GM21423 (cell line): ENCODE data around the gene TKT.
"Not testable (repeated sequence)": the region's sequence is repeated elsewhere in the genome, so short reads cannot be mapped to it uniquely, and the experiment has no call there.

Experiments used
- ATAC-seq: cut with Tn5 transposase; IDR thresholded peaks from one replicate; pipeline ENCODE4 v1.9.1; 2021; ENCODE audit warnings: mild to moderate bottlenecking, moderate library complexity; ENCODE audit not compliant: unreplicated experiment

The TKT gene

DNA sequence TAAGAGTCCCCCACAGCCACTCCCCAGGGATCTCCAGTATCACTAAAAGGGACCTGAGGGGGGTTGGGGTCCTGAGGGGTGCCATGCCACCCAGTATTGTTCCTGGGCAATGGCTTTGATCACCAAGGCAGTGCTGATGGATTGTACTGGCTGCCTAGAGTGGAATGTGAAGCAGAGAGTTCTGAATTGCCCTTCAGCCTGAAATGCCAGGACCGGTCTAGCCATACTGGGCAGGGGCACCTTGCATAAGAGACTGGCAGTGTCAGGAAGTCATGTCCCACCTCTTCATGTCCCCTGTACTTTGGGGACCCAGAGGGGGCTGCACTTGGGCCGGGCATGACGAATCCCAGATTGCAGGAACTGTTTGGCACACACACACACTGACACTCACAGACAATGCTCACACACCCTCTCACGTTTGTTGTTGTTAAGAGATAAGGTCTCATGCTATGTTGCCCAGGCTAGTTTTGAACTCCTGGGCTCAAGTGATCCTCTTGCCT lies 4.5 kb upstream of the TKT start:
- no peak for ATAC-seq

DNA sequence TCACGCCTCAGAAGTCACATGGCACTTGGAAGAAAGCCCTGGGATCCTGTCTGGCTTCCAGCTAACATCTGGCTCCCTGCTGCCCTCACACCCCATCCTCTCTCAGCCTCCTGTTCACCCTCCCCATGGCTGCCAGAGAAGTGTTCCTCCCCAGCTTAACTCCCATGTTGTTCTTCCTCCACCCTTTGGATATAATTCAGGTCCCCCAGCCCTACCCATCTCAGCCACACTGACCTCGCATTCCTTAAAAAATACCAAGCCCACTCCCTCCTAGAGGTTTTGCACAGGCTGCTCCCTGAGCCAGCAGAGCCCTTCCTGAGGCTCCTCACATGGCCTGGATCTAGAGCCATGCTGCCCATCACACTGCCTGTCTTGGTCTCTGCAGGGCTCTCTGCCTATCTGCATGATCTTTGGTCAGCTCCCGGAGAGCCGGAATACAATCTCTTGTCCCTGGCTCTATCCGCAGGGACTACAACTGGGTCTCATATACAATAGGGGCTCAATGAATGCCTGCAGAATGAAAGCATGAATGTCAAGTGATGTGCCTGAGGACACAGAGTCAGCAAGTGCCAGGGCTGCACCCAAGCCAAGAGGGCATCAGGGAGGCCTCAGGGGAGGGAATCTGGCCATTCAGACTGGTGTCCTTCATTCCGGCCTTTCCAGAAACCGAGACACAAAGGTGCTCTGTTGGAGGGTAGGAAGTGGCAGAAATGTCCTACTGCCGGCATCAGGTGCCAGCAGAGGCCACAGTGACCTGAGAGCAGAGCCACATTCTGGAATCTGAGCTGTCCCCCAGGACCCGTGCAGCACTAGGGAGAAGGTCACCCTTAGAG lies 3.8 kb upstream of the TKT start:
- ATAC-seq: no peak

DNA sequence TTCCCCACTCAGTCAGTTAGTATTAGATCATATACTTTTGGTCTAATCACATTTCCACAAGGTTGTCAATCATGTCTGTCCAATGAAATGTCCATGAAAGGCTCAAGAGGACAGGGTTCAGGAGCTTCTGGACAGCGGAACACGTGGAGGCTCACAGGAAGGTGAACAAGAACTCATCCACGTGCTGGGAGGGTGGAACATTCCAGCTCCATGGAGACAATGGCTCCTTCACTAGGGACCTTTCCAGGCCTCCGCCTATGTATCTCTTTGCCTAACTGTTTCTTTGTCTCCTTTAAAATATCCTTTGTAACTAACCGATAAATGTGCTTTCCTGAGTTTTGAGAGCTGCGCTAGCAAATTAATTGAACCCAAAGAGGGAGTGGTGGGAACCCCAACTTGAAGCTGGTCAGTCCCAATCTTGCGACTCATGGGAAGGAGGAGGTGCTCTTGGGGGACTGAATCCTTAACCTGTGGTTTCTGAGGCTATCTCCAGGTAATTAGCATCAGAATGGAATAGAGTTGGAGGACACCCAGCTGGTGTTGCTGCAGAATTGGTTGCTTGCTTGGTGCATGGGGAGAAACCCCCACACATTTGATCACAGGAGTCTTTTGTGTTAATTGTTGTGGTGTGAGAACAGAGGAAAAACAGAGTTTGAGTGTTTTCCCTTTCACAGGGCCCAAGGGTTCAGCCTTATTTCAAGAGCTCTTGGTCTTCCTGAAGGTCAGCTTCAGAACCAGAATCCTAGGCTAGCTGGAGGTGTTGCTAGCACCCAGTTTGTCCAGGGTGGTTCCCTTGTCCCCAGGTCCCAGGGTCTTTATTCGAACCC lies 3.0 kb upstream of the TKT start:
- no peak for ATAC-seq

DNA sequence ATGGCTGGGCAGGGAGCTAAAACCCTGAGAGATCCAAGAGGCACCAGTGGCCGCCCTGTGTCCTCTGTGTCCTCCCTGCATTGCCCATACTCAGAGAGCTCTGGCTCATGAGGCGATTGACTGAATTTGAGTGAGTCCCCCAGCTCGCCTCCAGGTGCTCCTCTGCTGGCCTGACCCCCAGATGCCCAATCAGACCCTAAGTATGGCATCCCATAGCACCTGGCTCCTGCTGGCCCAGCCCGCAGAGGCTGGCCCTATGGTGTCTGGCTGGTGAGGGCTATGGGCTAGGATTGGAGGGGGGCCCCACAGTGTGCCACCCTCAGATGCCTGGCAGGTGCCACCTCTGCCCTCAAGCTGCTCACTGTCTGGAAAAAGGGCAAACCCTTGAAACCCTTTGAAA lies 1.6 kb upstream of the TKT start:
- ATAC-seq: no peak

DNA sequence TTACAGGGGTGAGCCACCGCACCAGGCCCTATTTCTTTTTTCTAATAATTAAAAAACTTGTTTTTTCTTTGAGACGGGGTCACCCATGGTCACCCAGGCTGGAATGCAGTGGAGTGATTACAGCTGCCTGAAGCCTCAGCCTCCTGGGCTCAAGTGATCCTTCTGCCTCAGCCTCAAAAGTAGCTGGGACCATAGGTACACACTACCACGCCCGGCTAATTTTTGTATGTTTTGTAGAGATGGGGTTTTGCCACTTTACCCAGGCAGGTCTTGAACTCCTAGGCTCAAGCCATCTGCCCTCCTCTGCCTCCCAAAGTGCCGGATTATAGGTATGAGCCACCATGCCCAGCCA lies 858 bp upstream of the TKT start:
- no peak for ATAC-seq

DNA sequence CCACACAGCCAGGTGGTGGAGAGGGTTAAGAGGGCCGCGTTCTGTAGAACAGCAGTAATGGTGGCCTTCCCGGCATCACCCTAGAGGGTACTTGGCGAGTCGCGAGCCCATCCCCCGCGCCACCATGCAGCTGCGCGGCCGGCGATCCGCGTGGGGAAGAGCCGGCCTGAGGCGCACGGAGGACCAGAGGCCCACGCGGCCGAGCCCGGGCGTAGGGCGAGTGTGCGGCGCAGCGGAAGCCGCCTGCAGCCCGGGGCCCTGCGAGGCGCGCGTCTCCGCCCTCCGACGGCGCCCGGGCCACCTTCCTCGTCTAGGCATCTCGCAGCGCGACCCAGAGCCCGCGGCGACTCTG lies 423 bp downstream of the TKT start:
- ATAC-seq: peak; percentile 40

DNA sequence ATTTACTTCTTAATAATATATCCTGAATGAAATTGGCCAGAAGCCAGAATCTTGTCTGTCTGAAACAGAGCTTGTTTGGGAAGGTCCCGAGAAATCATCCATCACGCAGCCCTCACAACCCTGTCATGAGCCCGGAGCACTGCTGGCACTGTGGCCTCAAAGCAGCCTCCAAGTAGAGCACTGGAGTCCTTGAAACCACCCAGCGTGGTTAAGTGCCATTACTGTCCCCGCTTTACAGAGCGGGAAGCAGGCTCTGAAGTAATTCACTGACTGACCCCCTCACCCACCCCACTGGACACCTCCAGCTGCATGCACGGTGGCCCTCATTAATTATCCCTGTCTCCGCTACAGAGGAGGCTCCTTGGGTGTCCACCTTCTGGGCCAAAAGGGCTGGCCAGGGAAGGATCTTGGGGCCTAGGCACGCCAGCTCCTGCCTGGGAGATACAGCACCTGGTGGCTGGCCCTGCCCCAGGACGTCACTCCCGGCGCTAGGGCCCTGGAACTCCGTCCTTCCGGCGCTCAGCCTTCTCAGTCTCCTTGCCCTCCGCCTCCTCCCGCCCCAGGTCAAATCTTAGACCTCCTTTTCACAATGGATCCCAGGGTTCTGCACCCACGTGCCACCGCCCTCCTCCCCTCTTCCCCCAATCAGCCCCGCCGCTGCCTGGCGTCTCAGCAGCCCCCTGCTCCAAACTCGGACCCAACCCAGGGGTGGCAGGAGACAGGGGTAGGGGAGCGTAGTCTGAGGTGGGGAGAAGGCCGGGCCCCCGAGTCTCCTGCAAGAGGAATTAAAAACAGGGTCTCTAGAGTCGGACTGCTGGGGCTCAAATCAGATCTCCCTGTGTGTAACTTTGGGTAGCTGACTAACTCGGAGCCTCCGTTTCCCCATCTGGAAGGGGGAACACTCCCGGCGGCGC lies 1.1 kb downstream of the TKT start:
- peak; percentile 41 for ATAC-seq

DNA sequence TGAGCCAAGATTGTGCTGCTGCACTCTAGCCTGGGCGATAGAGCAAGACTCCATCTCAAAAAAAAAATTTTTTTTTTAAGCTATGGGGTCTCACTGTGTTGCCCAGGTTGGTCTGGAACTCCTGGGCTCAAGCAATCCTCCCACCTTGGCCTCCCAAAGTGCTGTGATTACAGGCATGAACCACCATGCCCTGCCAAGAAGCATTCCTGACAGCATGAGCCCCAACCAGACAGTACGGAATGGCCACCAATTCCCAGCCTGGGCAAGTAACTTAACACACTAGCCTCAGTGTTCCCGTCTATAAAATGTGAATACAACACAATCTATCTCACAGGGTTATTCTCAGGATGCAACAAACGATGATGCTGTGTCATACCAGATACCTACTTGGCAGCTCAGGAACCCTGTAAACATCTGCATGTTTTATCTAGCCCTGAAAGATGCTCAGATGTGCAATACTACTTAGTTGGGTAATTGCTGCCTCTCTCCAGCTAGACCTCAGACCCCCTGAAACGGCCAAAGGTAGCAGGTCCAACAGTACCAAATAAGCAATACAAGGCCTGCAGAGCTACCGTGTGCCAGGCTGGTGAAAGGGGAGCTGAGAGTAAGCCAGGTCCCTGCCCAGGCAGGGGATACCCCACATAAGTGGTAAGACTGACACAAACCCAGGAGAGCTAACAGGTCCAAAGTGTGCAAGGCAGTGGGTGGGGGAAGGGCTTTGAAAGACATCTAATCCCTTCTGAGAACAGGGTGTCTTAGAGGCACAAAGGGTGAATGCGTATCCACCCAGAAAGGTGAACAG lies 1.9 kb downstream of the TKT start:
- ATAC-seq: no peak

DNA sequence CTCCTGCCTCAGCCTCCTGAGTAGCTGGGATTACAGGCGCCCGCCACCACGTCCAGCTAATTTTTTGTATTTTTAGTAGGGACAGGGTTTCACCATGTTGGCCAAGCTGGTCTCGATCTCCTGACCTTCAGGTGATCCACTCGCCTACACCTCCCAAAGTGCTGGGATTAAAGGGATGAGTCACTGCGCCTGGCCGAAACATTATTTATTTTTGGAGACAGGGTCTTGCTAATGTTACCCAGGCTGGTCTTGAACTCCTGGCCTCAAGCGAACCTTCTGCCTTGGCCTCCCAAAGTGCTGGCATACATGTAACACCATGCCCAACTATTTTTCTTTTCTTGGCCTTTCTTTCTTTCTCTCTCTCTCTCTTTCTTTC lies 2.9 kb downstream of the TKT start:
- ATAC-seq: not testable (repeated sequence)

DNA sequence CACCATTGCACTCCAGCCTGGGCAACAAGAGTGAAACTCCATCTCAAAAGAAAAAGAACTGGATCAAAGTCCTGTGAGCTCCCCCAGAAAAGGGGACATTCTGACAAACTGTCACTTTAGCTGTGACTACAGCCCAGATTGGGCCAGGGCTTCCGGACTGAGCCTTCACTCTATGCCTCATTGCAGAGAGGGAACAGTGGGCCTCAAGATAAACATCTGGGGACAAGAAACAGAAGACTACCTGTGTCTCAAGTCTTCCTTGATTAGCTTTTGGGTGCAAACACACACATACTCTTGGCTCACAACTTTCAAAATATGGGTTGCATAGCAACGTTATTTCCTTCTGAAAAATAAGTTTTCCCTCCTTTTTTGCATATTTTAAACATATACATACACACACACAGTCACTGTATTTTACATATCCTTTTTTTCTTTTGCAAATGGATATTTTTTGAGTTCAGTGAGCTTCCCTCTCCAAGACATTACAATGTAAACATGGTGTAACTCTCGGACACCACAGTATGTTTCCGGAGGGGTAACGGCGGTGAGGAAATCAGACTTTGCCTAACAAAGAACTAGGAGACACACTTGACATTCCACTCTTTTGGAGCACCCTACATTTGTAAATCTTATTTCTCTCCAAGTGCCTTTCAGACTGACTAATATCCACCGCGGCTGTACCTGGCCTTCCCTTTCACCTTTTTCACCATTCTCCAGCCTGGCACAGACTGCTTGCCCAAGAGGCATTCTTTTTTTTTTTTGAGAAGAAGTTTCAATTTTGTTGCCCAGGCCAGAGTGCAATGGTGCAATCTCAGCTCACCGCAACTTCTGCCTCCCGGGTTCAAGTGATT lies 3.5 kb downstream of the TKT start:
- ATAC-seq: no peak

DNA sequence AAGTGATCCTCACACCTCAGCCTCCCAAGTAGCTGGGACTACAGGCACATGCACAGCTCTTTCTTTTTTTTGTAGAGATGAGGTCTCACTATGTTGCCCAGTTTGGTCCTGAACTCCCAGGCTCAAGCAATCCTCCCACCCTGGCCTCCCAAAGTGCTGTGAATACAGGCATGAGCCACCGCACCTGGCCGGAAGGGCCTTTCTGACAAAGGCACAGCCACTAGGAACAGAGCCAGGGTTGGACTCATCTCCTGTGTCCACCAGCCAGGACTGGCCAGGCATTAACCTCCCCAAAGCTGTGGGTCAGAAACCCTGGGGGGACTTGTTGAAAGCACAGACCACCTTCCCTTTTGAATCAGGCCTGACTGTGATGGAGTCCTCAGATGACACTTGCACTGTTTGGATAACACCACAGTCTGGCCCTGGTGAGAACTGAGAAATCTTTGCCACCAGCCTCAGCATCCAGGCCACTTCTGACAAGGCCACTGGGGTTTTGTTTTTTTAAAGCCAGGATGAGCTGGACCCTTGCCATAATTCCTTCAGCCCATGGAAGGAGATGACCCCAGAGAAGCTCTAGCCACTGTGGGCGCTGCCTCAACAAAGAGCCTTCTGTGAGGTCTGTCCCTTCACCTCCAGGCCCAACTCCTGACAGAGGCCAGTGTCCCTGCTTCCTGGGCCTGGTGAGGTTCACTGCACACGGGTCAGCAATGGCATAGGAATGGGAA lies 4.8 kb downstream of the TKT start:
- ATAC-seq: no peak

DNA sequence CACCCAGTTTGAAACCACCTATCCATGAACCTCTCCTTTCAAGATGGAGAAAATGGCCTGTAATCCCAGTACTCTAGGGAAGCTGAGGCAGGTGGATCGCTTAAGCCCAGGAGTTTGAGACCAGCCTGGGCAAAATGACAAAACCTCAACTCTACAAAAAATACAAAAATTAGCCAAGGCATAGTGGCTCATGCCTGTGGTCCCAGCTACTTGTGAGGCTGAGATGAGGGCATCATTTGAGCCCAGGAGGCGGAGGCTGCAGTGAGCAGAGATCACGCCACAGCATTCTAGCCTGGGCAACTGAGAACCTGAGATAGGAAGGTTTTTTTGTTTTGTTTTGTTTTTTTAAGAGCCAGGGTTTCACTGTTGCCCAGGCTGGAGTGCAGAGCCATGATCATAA lies 5.4 kb downstream of the TKT start:
- ATAC-seq: no peak

DNA sequence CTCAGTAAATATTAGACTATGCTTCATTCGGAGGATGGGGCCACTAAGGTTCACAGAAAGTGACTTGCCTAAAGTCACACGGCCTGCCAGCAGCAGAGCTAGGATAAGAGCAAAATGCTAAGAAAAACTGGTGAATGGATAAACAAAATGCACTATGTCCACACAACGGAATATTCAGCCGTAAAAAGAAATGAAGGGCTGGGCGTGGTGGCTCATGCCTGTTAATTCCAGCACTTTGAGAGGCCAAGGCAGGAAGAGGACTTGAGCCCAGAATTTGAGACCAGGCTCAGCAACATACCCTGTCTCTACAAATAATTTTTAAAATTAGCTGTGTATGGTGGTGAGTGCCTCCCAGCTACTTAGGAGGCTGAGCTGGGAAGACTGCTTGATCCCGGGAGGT lies 7.7 kb downstream of the TKT start:
- no peak for ATAC-seq

DNA sequence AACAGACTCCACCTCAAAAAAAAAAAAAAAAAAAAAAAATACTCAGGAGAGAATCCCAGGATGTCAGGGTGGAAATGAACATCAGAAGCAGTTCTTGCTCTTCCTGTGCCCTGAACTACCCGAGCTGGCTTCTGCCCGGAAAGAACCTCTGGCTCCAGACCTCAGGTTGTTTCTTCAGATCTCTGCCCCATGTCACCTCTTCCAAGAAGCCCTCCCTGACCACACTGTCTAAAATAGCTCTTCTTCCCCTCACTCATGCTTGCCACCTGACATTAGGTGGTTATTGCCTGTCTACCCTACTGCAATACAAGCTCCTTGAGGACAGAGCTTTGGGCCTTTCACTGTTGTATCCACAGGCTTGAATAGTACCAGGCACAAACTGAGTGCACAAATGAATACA lies 8.2 kb downstream of the TKT start:
- no peak for ATAC-seq

DNA sequence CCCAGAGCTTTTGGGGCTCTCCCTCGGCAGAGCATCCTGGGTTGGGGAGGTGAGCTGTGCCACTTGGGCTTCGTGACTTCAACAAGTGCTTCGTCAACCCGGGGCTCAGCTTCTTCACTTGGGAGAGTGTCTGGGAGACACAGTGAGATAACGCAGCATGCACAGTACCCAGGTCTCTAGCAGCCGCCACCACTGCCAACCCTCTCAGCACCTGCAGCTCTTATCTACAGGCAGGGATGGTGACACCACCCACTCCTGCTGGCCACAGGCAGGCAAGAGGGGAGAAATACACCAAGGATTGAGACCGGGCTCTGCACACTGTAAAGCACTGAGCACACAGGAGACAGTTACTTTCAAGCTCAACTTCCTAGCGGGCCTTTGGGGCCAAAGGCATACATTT lies 11.6 kb downstream of the TKT start:
- no peak for ATAC-seq

DNA sequence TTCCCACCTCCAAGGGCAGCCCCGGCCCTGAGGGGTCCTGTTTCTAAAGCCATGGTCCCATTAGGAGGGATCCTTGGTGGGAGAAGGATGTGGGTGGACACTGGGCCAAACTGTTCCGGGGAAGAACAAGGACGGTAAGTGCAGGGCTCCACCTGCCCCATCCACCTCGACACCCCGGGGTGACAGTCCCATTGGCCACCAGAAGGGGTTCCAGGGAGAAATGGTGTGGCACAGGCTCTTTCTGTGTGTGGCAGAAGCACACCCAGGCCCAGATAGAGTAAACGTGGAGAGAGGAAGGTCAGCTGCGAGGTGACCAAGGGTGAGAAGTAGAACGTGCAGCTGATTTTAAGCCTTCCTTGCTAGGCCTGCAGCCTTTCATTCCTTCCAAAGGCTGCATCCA lies 12.0 kb downstream of the TKT start:
- no peak for ATAC-seq

DNA sequence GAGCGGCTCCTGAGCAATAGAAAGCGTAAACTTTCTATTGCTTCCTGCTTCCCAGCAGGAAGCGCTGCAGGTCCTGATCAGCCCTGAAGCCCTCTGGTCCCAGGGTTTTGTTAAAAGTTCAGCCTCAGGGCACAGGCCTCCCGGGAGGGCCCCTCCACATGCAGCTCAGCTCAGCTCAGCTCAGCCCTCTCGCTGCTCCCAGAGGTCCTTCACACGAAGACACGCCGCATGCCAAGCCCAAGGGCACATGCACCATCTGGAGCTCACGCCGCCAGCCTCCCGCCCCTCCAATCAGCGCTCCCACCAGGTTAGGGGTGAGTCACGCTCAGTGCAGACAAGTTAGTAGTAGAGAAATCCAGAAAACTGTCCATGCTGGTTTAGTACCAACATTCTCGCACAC lies 12.7 kb downstream of the TKT start:
- no peak for ATAC-seq

DNA sequence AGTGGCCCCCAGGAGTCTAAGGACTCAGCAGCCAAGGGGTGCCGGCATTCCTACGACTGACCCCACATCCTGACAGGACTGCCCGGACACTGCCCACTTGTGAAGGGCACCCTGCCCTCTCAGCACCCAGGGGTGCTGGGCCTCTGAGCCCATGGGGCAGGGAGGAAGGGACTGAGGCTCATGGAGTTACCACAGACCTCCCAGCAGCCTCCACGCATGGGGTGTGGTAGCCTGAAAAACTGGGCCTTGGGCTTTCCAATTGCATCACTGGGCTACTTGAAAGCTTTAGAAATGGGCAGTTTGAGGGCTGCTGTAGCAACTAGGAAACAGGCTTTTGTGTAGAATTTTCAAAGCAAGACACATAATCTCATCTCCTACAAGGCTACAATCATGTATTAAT lies 13.2 kb downstream of the TKT start:
- no peak for ATAC-seq

DNA sequence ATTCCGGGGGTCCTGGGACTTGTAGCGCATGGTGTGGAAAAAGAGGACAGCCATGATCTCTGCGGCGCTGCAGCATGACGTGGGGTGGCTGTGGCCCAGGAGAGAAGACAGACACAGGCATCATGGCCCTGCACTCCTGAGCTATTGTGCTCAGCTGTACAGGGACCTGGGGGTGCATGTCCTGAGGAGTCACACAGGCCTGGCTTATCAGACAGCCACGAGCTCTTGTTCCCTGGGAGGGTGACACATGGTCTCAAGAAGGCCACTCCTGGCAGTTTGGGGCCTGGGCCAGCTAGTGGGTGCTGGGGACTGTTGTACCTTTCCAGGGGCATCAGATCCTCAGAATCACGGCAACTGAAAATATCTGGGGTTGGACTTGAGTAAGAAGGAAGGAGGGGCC lies 13.7 kb downstream of the TKT start:
- no peak for ATAC-seq
